ENCODE measurements around the gene MYOM3.

MYOM3 gene

GRCh38 chr1:24095140-24095859, 16.6 kb downstream of the MYOM3 start:
- no peak for DNase-seq

GRCh38 chr1:24094554-24094953, 17.4 kb downstream of the MYOM3 start:
- DNase-seq, result no peak

- DNase-seq, result no peak
Measured at GRCh38 chr1:24093732-24094131, 18.2 kb downstream of the MYOM3 start.

- no peak for DNase-seq
Measured at GRCh38 chr1:24092979-24093378, 19.0 kb downstream of the MYOM3 start.

- DNase-seq, result no peak
Measured at GRCh38 chr1:24091971-24092482, 19.9 kb downstream of the MYOM3 start.

GRCh38 chr1:24090736-24091135, 21.2 kb downstream of the MYOM3 start:
- DNase-seq, result no peak

- DNase-seq, result no peak
Measured at GRCh38 chr1:24089743-24090555, 22.0 kb downstream of the MYOM3 start.

GRCh38 chr1:24089027-24089742, 22.8 kb downstream of the MYOM3 start:
- DNase-seq, result no peak

GRCh38 chr1:24086466-24086865, 25.5 kb downstream of the MYOM3 start:
- DNase-seq, result no peak

GRCh38 chr1:24085546-24085945, 26.4 kb downstream of the MYOM3 start:
- no peak for DNase-seq

GRCh38 chr1:24085007-24085406, 26.9 kb downstream of the MYOM3 start:
- no peak for DNase-seq

GRCh38 chr1:24084050-24084449, 27.9 kb downstream of the MYOM3 start:
- DNase-seq, result no peak

- no peak for DNase-seq
Measured at GRCh38 chr1:24082372-24082771, 29.6 kb downstream of the MYOM3 start.

- no peak for DNase-seq
Measured at GRCh38 chr1:24081190-24081589, 30.7 kb downstream of the MYOM3 start.

- DNase-seq, result no peak
Measured at GRCh38 chr1:24080131-24080530, 31.8 kb downstream of the MYOM3 start.

GRCh38 chr1:24077278-24077978, 34.5 kb downstream of the MYOM3 start:
- no peak for DNase-seq

GRCh38 chr1:24075946-24076345, 36.0 kb downstream of the MYOM3 start:
- DNase-seq, result no peak

GRCh38 chr1:24075590-24075854, 36.4 kb downstream of the MYOM3 start:
- DNase-seq, result no peak

GRCh38 chr1:24074817-24075589, 36.9 kb downstream of the MYOM3 start:
- DNase-seq, result no peak

GRCh38 chr1:24074196-24074595, 37.7 kb downstream of the MYOM3 start:
- DNase-seq, result no peak

- no peak for DNase-seq
Measured at GRCh38 chr1:24071941-24072340, 40.0 kb downstream of the MYOM3 start.

- peak; percentile 28 for DNase-seq
Measured at GRCh38 chr1:24070821-24071393, 41.0 kb downstream of the MYOM3 start.
